K562 (cell line): ENCODE data around the gene ELF5. TPM values are rescaled to one million over a fixed set of nuclear protein-coding genes. Genes with fewer than 3 reads are reported as not detected.

ENCODE experiments used
- ATAC-seq: fragments of 200-7000 bp; cut with Tn5 transposase; 3 replicates; pipeline ENCODE4 v1.9.1; 2020; ENCODE audit warnings: moderate library complexity
- BruUV-seq: library from RNA; stranded (reverse); fragments of 400-500 nt; replicated peaks from 2 replicates; lab custom pipeline; 2021; lab: Mats Ljungman, UMichigan
- CTCF ChIA-PET: fragments of 300-600 bp; formaldehyde crosslinking; extraction: SDS; loops from one replicate; lab custom pipeline; 2021; ENCODE audit warnings: low intra/inter-chr PET ratio; lab: Yijun Ruan, JAX
- POLR2A ChIA-PET: fragments of 300-600, 350-650 bp; sonication (Branson Sonifier 250); formaldehyde crosslinking; extraction: SDS; loops from one replicate; lab custom pipeline; 2021; ENCODE audit warnings: antibody characterized with exemption, inconsistent platforms; lab: Yijun Ruan, JAX
- DNase-seq, 4 experiments: peaks; one replicate each; pipeline versions ENCODE4 v3.0.0 to v3.0.0-alpha.2; 2011 to 2018; ENCODE audit warnings: low spot score in 3 of 4, mixed read lengths in 3 of 4; ENCODE audit errors: extremely low read depth in 1 of 4
- FAIRE-seq: peaks from 2 replicates; lab custom pipeline; 2011; peaks lifted over from hg19 to GRCh38; lab: Jason Lieb, UNC
- H2AFZ ChIP-seq: 2 replicates; pipeline ENCODE4 v1.6.0; 2011; ENCODE audit warnings: low read depth, low read length, control low read depth, inconsistent platforms
- H3K27ac ChIP-seq: fragments of 200-600 bp; 3 replicates; pipeline ENCODE4 v1.8.0; 2011; ENCODE audit warnings: low read depth, mild to moderate bottlenecking, control low read depth, inconsistent platforms, low read length, moderate library complexity, mixed read lengths; ENCODE audit errors: extremely low read depth
- H3K27me3 ChIP-seq, 2 experiments: fragments of 300-600 bp in 1 of 2; 2 replicates in 1 of 2; 3 replicates in 1 of 2; pipeline versions ENCODE4 v1.6.0 to v1.8.0; 2011; ENCODE audit warnings: inconsistent platforms in 2 of 2, low read length in 2 of 2, mild to moderate bottlenecking in 1 of 2, mixed read lengths in 1 of 2, moderate library complexity in 1 of 2; ENCODE audit not compliant: control insufficient read depth in 2 of 2, insufficient read depth in 2 of 2
- H3K36me3 ChIP-seq: fragments of 300-600 bp; 3 replicates; pipeline ENCODE4 v1.8.0; 2011; ENCODE audit warnings: mild to moderate bottlenecking, low read length, inconsistent platforms; ENCODE audit not compliant: control insufficient read depth, insufficient read depth
- H3K4me1 ChIP-seq, 2 experiments: fragments of 200-600 bp in 1 of 2; replicated peaks in 1 of 2; 2 replicates in 1 of 2; 3 replicates in 1 of 2; pipeline versions ENCODE4 v1.5.1 to v1.8.0; 2011; ENCODE audit warnings: inconsistent platforms in 2 of 2, low read length in 2 of 2, mild to moderate bottlenecking in 1 of 2, mixed read lengths in 1 of 2, moderate library complexity in 1 of 2; ENCODE audit not compliant: control insufficient read depth in 2 of 2, insufficient read depth in 2 of 2
- H3K4me2 ChIP-seq: 2 replicates; pipeline ENCODE4 v1.6.1; 2011; ENCODE audit warnings: low read length, control low read depth, inconsistent platforms, mixed read lengths; ENCODE audit not compliant: insufficient read depth
- H3K4me3 ChIP-seq: fragments of 200-600 bp; sonication (generic), shearing (Covaris generic); 2 replicates; pipeline ENCODE4 v1.5.1; 2016; ENCODE audit warnings: control low read depth, inconsistent platforms
- H3K79me2 ChIP-seq: fragments of 200-600 bp; 3 replicates; pipeline ENCODE4 v1.8.0; 2011; ENCODE audit warnings: low read length, inconsistent platforms; ENCODE audit not compliant: control insufficient read depth, insufficient read depth
- H3K9ac ChIP-seq, 2 experiments: 2 replicates each; pipeline versions ENCODE4 v1.6.0 to v1.6.1; 2011; ENCODE audit warnings: low read depth in 2 of 2, low read length in 2 of 2, control low read depth in 1 of 2, inconsistent platforms in 1 of 2, mild to moderate bottlenecking in 1 of 2, mixed read lengths in 1 of 2; ENCODE audit not compliant: insufficient read depth in 1 of 2
- H3K9me1 ChIP-seq: one replicate; pipeline ENCODE4 v1.6.0; 2011; ENCODE audit warnings: inconsistent platforms, mild to moderate bottlenecking, low read length, moderate library complexity; ENCODE audit not compliant: control insufficient read depth, insufficient read depth
- H3K9me3 ChIP-seq: replicated peaks from 2 replicates; pipeline ENCODE4 v1.5.1; 2011; ENCODE audit warnings: low read depth, low read length, inconsistent platforms; ENCODE audit not compliant: control insufficient read depth, insufficient read depth
- H4K20me1 ChIP-seq: replicated peaks from 2 replicates; pipeline ENCODE4 v1.6.1; 2011; ENCODE audit warnings: low read length, inconsistent platforms, mixed read lengths; ENCODE audit not compliant: control insufficient read depth, insufficient read depth
- CBFB ChIP-seq: sonication (generic); formaldehyde crosslinking; IDR thresholded peaks from 2 replicates; pipeline ENCODE4 v1.4.0; 2020; ENCODE audit warnings: mild to moderate bottlenecking, missing genetic modification reagents
- CXXC5 ChIP-seq: fragments of 250-450 bp; sonication (Bioruptor Pico); IDR thresholded peaks from 2 replicates; pipeline ENCODE4 v1.8.0; 2022; ENCODE audit warnings: inconsistent platforms, mild to moderate bottlenecking, moderate library complexity
- FUS ChIP-seq: fragments of 200-400 bp; formaldehyde crosslinking; optimal IDR thresholded peaks from 2 replicates; pipeline ENCODE3; 2017; ENCODE audit warnings: low read depth, low read length
- GTF2F1 ChIP-seq: IDR thresholded peaks from 2 replicates; pipeline ENCODE4 v1.6.1; 2011; ENCODE audit warnings: low read depth, low read length, improper control_type of control experiment
- HEY1 ChIP-seq: fragments of 250-450 bp; sonication (Bioruptor Pico); IDR thresholded peaks from 2 replicates; pipeline ENCODE4 v1.5.0; 2020; ENCODE audit warnings: mild to moderate bottlenecking, moderate library complexity, borderline replicate concordance
- NCOA4 ChIP-seq: fragments of 450-650 bp; IDR thresholded peaks from 2 replicates; pipeline ENCODE4 v1.6.1; 2018; ENCODE audit warnings: mild to moderate bottlenecking; ENCODE audit not compliant: partially characterized antibody
- NFE2 ChIP-seq: IDR thresholded peaks from 2 replicates; pipeline ENCODE4 v1.6.1; 2014; ENCODE audit warnings: antibody characterized with exemption, low read depth
- ZBED1 ChIP-seq: IDR thresholded peaks from 2 replicates; pipeline ENCODE4 v1.6.1; 2014
- ZBTB8A ChIP-seq: fragments of 450-650 bp; IDR thresholded peaks from 2 replicates; pipeline ENCODE4 v1.6.1; 2018; ENCODE audit warnings: mild to moderate bottlenecking, moderate library complexity; ENCODE audit not compliant: partially characterized antibody
- ZFP30 ChIP-seq: fragments of 250-450 bp; sonication (Bioruptor Pico); IDR thresholded peaks from 2 replicates; pipeline ENCODE4 v1.8.0; 2022; ENCODE audit warnings: moderate library complexity, mild to moderate bottlenecking, inconsistent platforms, borderline replicate concordance
- ZNF24 ChIP-seq: fragments of 450-650 bp; IDR thresholded peaks from 2 replicates; pipeline ENCODE4 v1.6.1; 2016
- ZNF551 ChIP-seq: fragments of 250-450 bp; sonication (Bioruptor Pico); IDR thresholded peaks from 2 replicates; pipeline ENCODE4 v1.5.0; 2021; ENCODE audit warnings: mild to moderate bottlenecking, moderate library complexity
- ZNF57 ChIP-seq: fragments of 450-650 bp; formaldehyde crosslinking; IDR thresholded peaks from 2 replicates; pipeline ENCODE4 v1.4.0; 2020; ENCODE audit warnings: mild to moderate bottlenecking, moderate library complexity
- ZNF707 ChIP-seq: fragments of 250-450 bp; sonication (Bioruptor Pico); conservative IDR thresholded peaks from 2 replicates; pipeline ENCODE4 v1.8.0; 2022; ENCODE audit warnings: inconsistent platforms, mild to moderate bottlenecking, moderate library complexity
- ZNF76 ChIP-seq: fragments of 250-450 bp; sonication (Bioruptor Pico); IDR thresholded peaks from 2 replicates; pipeline ENCODE4 v1.4.0; 2020; ENCODE audit warnings: mild to moderate bottlenecking, moderate library complexity, borderline replicate concordance
- ZNF780A ChIP-seq: fragments of 250-450 bp; sonication (Bioruptor Pico); IDR thresholded peaks from 2 replicates; pipeline ENCODE4 v1.5.0; 2021; ENCODE audit warnings: mild to moderate bottlenecking
- WGBS: fragments of 100-300 bp; shearing (Covaris generic); methylation state at CpG from one replicate; pipeline ENCODE4 v1.1.6; 2016; ENCODE audit warnings: low coverage, mixed read lengths; ENCODE audit not compliant: insufficient coverage; ENCODE audit errors: missing lambda C conversion rate; 5-methylcytosine and 5-hydroxymethylcytosine counted together
- in situ Hi-C: fragments of 300-500 bp; cut with MboI; formaldehyde crosslinking; loops from 4 replicates; pipeline ENCODE4 v1.15.0; 2018; ENCODE audit warnings: inconsistent platforms, mixed read lengths
- intact Hi-C: fragments of 100-400 bp; cut with micrococcal nuclease; formaldehyde crosslinking; loops from 2 replicates; pipeline ENCODE4 v1.14.2; 2022
- polyA plus RNA-seq, 8 experiments: library from polyadenylated mRNA; depleted of rRNA in 4 of 8; stranded (reverse) in 5 of 8; unstranded in 3 of 8; fragments of >200 nt; fragmentation: Nextera tagmentation in 2 of 8; fragmentation: Illumina TruSeq in 1 of 8; extraction: Ambion mirVana in 2 of 8; extraction: Trizol in 1 of 8; gene quantifications; 2 replicates each; pipeline versions ENCODE4 v1.2.1 to v1.2.3, GENCODE V29; 2011 to 2014; ENCODE audit warnings: inconsistent platforms in 1 of 8, missing spikeins in 1 of 8
- total RNA-seq, 7 experiments: library from RNA; depleted of rRNA in 6 of 7; stranded (reverse); fragments of >200 nt in 6 of 7; fragmentation: Illumina TruSeq in 2 of 7; extraction: Trizol in 2 of 7; gene quantifications; 2 replicates each; pipeline versions ENCODE4 v1.2.1 to v1.2.3, GENCODE V29; 2011 to 2021; ENCODE audit warnings: low replicate concordance in 1 of 7
- TF ChIP-seq, protein P1 (sequence below), 2 experiments: IDR thresholded peaks in 1 of 2; conservative IDR thresholded peaks in 1 of 2; 2 replicates each; pipeline ENCODE4 v1.6.1; 2016; ENCODE audit warnings: low read depth in 2 of 2, mild to moderate bottlenecking in 1 of 2, missing compliant biosample characterization in 1 of 2, missing genetic modification characterization in 1 of 2, moderate library complexity in 1 of 2
- TF ChIP-seq, protein P2 (sequence below): fragments of 450-650 bp; formaldehyde crosslinking; IDR thresholded peaks from 2 replicates; pipeline ENCODE4 v1.4.0; 2022; ENCODE audit warnings: mild to moderate bottlenecking, moderate library complexity
- TF ChIP-seq, protein P3 (sequence below), 2 experiments: fragments of 450-650 bp in 1 of 2; sonication (generic) in 1 of 2; formaldehyde crosslinking; conservative IDR thresholded peaks; 2 replicates each; pipeline versions ENCODE4 v1.4.0 to v1.8.1; 2020 to 2022; ENCODE audit warnings: mild to moderate bottlenecking in 1 of 2, missing genetic modification reagents in 1 of 2

Gene ELF5
- total and polyA plus RNA-seq, 9 of the 15 experiments (the other 6 are each of a cell fraction or from before 2014, with no cell fraction given): not detected

GRCh38 chr11:34454308-34455032 is 59.1 kb downstream of the ELF5 start:
- Histone ChIP-seq H3K79me2 (no peaks in the 10 kb centered on the region), H3K9me1 (no peaks in the 10 kb centered on the region), H3K4me3 (no peak overlapping the region), H3K27me3 (no peaks in the 10 kb centered on the region), H3K27ac (no peak overlapping the region), H4K20me1 (no peaks in the 10 kb centered on the region), H2AFZ (no peak overlapping the region), H3K9ac (no peak overlapping the region), H3K9me3 (no peaks in the 10 kb centered on the region), H3K4me1 (no peaks in the 10 kb centered on the region), H3K4me2 (no peak overlapping the region), H3K36me3 (peaks cover 96% of the 10 kb centered on the region)
- no TSS peak for BruUV-seq
- TF ChIP-seq HEY1 (CRISPR knock-in tag): no peak
- no peak for TF ChIP-seq NCOA4
- no peak for TF ChIP-seq GTF2F1
- no peak for TF ChIP-seq ZBED1
- no peak for TF ChIP-seq ZFP30 (CRISPR knock-in tag)
- TF ChIP-seq, protein P1, sequence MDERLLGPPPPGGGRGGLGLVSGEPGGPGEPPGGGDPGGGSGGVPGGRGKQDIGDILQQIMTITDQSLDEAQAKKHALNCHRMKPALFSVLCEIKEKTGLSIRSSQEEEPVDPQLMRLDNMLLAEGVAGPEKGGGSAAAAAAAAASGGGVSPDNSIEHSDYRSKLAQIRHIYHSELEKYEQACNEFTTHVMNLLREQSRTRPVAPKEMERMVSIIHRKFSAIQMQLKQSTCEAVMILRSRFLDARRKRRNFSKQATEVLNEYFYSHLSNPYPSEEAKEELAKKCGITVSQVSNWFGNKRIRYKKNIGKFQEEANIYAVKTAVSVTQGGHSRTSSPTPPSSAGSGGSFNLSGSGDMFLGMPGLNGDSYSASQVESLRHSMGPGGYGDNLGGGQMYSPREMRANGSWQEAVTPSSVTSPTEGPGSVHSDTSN (CRISPR knock-in tag; IDR thresholded peaks at IDR 0.05; ENCODE audit: low read depth): no peak
- TF ChIP-seq, protein P1 (tag; conservative IDR thresholded peaks at IDR 0.05; ENCODE audit: low read depth): no peak
- TF ChIP-seq, protein P2, sequence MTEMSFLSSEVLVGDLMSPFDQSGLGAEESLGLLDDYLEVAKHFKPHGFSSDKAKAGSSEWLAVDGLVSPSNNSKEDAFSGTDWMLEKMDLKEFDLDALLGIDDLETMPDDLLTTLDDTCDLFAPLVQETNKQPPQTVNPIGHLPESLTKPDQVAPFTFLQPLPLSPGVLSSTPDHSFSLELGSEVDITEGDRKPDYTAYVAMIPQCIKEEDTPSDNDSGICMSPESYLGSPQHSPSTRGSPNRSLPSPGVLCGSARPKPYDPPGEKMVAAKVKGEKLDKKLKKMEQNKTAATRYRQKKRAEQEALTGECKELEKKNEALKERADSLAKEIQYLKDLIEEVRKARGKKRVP (CRISPR knock-in tag): no peak
- TF ChIP-seq, protein P3, sequence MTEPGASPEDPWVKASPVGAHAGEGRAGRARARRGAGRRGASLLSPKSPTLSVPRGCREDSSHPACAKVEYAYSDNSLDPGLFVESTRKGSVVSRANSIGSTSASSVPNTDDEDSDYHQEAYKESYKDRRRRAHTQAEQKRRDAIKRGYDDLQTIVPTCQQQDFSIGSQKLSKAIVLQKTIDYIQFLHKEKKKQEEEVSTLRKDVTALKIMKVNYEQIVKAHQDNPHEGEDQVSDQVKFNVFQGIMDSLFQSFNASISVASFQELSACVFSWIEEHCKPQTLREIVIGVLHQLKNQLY (CRISPR knock-in tag; conservative IDR thresholded peaks at IDR 0.05): no peak
- TF ChIP-seq ZNF24: no peak
- no peak for TF ChIP-seq ZNF551 (CRISPR knock-in tag)
- TF ChIP-seq ZNF707 (CRISPR knock-in tag): no peak
- TF ChIP-seq FUS: no peak
- no peak for TF ChIP-seq CXXC5 (CRISPR knock-in tag)
- TF ChIP-seq ZNF76 (CRISPR knock-in tag): no peak
- TF ChIP-seq NFE2: no peak
- no peak for TF ChIP-seq ZBTB8A
- TF ChIP-seq CBFB (CRISPR knock-in tag): no peak
- TF ChIP-seq ZNF57: no peak
- no peak for TF ChIP-seq ZNF780A (CRISPR knock-in tag)
- no peak for FAIRE-seq
- ATAC-seq: no peak
- in situ Hi-C loops (no loop called here), intact Hi-C loops (no loop called here)
- WGBS: 86% methylated on average over 1 of the region's 1 CpG
- CTCF ChIA-PET: no interaction called here
- no peak for DNase-seq
- POLR2A ChIA-PET: interaction anchor here (1.2 kb wide), 1 partner anchor 36 kb away, joined by 3 read pairs; no protein-coding TSS in a partner anchor
